Suprapubic skin (tissue), 4 donors: ENCODE data around the gene MOCS1.

Experiments used
- CTCF ChIP-seq, 2 donors: fragments of 200-600 bp in 1 of 2; fragments of 450-650 bp in 1 of 2; sonication (generic) in 1 of 2; IDR thresholded peaks; one replicate each; pipeline ENCODE4 v1.5.1; 2016 to 2019; ENCODE audit warnings: antibody characterized with exemption in 2 of 2, mild to moderate bottlenecking in 1 of 2, moderate library complexity in 1 of 2
- POLR2A ChIP-seq, 2 donors: fragments of 450-650 bp; IDR thresholded peaks; one replicate each; pipeline ENCODE4 v1.6.1; 2017; ENCODE audit warnings: antibody characterized with exemption in 2 of 2, mild to moderate bottlenecking in 2 of 2, moderate library complexity in 2 of 2
- POLR2AphosphoS5 ChIP-seq, 3 donors: sonication (generic); formaldehyde crosslinking; IDR thresholded peaks; one replicate each; pipeline ENCODE4 v1.6.1; 2017; ENCODE audit warnings: antibody characterized with exemption in 3 of 3

- TF ChIP-seq CTCF (IDR thresholded peaks at IDR 0.05) (peak; percentile 35 to 57), POLR2A (IDR thresholded peaks at IDR 0.05) (no peak), POLR2AphosphoS5 (IDR thresholded peaks at IDR 0.05) (no peak)
Measured at GRCh38 chr6:39892490-39893129, 41.7 kb downstream of the MOCS1 start.
